GM12873 (cell line): ENCODE measurements around the gene STBD1.

Experiments used
- TF ChIP-seq, protein P1 (sequence below): IDR thresholded peaks from 2 replicates; pipeline ENCODE4 v1.5.1; 2012; ENCODE audit warnings: low read depth, mild to moderate bottlenecking, moderate library complexity, low read length, control low read depth; ENCODE audit not compliant: insufficient read depth; ENCODE audit errors: missing control alignments

The STBD1 gene

DNA sequence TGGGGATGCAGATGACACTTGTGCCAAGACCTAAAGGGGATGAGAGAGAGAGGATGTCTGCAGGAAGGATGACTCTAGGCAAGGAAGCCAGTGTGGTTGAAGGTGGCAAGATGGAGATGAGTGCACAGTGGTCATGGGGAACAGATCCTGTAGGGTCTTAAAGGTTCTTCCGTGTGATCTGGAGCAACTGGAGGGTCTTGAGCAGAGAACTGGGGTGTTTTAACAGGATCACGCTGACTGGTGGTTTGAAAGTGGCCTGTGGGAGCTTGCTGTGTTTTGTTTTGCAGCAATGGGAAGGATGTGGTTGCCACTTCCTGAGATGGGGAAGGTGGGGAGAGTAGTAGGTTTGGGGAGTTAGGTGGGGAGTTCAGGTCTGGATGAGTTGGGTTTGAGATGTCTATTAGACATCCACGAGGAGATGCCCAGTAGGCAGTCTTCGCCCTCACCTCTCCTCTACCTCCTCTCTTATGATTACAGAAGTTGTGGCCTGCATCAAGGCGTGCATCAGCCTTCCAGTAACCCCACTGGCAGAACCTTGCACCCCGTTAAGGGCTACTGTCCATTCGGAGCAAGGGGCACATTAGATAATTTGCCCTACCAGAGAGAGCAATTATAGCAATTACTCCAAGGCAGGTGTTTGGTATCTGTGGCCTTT, 1.4 kb upstream of the STBD1 start:
- TF ChIP-seq, protein P1, sequence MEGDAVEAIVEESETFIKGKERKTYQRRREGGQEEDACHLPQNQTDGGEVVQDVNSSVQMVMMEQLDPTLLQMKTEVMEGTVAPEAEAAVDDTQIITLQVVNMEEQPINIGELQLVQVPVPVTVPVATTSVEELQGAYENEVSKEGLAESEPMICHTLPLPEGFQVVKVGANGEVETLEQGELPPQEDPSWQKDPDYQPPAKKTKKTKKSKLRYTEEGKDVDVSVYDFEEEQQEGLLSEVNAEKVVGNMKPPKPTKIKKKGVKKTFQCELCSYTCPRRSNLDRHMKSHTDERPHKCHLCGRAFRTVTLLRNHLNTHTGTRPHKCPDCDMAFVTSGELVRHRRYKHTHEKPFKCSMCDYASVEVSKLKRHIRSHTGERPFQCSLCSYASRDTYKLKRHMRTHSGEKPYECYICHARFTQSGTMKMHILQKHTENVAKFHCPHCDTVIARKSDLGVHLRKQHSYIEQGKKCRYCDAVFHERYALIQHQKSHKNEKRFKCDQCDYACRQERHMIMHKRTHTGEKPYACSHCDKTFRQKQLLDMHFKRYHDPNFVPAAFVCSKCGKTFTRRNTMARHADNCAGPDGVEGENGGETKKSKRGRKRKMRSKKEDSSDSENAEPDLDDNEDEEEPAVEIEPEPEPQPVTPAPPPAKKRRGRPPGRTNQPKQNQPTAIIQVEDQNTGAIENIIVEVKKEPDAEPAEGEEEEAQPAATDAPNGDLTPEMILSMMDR: no peak

DNA sequence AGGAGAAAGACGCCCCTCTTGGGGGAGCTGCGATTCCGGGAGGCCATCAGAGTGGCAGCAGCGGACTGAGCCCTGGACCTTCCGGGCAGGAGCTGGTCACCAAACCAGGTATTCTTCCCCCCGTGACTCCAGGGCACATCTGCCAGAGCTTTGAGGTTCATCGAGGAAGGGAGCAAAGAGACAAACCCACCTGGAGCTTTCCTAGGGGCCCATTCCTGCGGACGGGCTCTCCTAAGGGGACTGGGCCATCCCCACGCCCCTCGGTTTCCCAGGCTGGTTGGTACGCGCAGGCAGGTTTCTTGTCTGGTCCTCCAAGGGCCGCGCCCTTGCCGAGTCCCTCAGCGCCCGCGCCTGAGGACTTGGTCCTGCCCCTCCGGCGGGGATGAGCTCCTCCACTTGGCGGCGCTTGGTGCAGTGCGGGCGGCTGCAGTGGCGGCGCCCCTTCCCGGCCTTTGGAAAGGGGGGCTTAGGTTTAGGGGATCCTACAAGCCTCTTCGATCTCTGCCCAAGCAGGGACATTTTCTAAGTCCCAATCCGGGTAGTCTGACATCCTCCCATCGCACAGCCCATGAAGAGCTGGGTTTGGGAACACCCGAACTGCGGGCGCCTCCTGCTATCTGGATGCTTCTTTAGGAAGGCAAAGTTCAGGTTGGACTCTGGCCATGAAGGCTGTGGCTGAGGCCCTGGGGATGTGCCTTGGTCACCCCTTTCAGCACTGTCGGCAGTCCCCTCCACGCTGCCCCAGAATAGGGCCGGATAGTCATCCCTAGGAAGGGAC, 538 bp downstream of the STBD1 start:
- TF ChIP-seq, protein P1: no peak

DNA sequence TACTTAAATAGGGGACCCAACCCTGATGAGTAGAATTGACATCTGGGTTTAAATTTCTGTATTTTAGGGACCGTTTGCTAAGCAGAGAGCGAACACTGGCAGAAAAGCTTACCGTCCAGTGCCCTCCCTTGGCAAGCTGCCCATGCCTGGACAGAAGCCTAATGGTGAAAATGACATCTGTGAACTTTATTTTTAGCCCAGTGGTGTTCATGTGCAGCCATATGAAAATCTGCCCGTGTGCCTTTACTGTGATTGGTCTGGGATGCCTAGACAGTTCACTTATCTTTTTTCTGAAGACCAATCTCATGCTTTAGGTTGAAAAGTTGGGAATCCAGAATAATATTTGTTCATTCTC, 1.1 kb downstream of the STBD1 start:
- TF ChIP-seq, protein P1: no peak

DNA sequence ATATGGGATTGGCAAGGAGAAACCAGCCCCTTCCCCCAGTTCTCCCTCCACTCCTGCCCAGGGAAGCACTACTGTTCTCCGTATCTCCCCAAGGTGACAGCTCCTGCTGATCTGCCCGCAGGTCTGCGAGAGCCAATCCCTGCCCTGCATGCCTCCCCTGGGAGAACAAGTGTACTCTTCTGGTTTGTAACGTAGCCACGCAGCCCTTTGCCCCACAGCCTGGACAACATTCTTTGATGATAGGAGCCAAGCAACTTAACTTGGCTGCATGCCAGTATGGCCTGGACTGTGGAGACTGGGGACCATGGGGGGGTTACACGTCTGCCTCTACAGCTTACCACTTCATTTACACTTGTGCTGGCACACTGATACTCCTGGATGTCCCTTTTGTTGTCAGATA, 2.0 kb downstream of the STBD1 start:
- TF ChIP-seq, protein P1: no peak

DNA sequence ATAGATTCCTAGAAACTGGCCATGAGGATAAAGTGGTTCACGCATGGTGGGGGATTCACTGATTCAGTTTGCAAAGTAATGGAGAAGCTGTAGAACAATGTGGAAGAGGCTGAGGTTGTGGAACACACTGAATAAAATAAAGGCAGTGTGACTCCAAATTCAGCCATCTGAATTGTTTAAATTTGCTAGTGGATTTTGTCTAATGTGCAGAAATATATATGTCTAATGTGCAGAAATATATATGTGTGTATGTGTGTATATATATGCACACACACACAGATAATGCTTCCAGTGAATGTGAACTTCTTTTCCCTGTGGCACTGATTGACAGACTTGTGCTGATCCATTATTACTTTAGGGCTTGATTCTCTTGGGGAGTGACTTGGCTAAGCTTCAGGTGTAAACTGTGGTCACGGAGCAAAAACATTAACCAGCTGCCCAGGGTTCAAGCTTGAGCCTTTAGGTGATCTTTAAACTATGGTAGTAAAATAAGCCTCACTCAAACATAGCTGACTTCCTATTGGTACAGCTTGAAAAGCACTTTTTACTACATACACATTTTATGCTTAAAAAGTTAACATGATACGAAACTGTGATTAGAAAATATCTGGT, 3.5 kb downstream of the STBD1 start:
- TF ChIP-seq, protein P1: no peak

DNA sequence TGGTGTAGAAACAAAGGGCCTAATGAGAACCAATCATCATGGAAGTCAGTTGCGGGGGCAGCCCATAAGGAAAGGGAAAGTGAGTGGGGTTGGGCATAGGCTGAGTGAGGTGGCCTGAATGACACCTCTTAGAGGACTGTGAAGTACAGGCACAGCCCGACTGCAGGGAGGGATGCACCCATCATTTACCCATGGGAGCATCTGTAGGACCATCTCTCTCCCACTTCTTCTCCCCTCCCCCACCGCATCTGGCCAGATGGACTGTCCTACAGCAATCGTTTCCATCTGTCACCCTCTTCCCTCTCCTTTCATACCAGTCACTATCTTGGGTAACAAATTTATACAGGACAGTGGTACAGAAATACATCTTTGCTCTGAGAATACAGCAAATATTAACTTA, 4.2 kb downstream of the STBD1 start:
- TF ChIP-seq, protein P1: no peak

DNA sequence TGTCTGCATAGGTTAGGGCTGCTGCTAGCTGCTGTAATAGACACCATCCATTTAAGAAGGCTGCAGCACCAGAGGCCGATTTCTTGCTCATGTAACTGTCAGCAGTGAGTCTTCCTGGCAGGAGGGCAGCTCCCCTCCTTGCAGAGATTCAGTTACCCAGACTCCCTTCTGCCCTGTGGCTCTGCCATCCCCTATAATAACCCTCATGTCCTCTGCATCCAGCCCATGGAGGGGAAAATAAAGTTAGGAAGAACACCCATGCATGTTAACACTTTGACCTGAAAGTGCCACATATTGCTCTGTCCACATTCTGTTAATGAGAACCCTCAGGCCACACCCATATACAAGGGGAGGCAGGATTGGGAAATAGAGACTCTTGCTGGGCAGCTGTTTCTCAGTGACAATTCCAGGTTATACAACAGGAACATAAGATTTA, 5.4 kb downstream of the STBD1 start:
- TF ChIP-seq, protein P1: no peak
